ENCODE results near the gene PLXDC2.

The PLXDC2 gene

DNA sequence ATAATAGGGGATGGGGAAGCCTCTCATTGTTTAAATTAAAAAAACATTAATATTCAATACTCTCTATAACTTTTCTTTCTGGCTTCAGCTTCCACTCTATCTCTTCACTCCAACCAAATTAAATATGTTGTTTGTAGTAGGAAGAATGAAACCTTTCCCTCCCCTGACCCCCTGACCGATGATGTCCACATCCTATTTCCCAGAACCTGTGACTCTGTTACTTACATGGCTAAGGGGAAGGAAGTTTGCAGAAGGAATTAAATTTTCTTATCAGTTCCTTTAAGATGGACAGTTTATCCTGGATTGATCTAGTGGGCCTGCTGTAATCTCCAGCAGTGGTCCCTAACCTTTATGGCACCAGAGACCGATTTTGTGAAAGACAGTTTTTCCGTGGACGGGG is 130.0 kb downstream of the PLXDC2 start:
- DNase-seq = no peak

DNA sequence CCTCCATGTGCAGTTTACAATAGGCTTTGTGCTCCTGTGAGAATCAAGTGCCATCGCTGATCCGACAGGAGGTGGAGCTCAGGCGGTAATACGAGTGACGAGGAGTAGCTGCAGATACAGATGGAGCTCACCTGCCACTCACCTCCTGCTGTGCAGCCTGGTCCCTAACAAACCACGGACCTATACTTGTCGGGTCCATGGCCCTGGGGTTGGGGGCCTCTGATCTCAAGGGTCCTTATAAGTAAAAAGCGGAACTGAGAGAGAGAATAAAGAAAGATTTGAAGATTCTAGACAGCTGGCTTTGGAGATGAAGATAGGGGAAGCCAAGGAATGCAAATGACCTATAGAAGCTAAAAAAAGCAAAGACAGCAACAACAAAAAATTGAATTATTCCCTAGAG is 130.6 kb downstream of the PLXDC2 start:
- DNase-seq = no peak

DNA sequence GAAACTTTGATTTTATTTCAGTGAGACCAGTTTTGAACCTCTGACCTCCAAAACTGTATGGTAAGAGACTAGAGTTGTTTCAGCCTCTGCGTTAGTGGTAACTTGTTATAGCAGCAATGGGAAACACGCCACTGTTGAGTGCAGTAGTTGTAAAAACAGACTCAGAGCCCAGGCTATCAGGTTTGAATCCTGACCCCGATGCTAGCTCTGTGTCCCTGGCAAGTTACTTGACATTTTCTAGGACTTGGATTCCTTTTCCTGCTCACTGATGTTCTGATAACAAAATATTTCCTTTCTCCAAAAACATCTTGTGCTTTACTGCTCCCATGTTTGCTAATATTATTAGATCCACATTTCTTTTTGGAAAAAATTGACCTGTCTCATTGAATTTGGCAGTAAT is 131.0 kb downstream of the PLXDC2 start:
- DNase-seq = no peak

DNA sequence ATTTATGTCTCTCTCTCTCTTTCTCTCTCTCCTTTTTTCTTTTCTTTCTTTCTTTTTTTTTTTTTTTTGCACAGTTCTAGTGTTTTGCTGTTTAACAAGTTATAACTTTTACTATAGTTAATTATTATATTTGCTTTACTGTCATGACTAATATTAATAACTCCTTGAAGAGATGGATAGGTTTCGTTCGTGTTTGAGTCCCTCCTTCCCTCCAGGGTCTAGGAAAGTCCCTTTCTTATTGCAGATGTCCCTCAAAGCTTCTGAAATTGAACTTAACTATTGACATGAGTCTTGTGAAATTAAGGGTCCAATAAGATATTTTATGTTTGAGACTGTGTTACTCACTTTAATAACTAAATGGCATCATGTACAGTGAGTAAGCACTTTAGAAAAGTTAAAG is 131.4 kb downstream of the PLXDC2 start:
- DNase-seq = no peak

DNA sequence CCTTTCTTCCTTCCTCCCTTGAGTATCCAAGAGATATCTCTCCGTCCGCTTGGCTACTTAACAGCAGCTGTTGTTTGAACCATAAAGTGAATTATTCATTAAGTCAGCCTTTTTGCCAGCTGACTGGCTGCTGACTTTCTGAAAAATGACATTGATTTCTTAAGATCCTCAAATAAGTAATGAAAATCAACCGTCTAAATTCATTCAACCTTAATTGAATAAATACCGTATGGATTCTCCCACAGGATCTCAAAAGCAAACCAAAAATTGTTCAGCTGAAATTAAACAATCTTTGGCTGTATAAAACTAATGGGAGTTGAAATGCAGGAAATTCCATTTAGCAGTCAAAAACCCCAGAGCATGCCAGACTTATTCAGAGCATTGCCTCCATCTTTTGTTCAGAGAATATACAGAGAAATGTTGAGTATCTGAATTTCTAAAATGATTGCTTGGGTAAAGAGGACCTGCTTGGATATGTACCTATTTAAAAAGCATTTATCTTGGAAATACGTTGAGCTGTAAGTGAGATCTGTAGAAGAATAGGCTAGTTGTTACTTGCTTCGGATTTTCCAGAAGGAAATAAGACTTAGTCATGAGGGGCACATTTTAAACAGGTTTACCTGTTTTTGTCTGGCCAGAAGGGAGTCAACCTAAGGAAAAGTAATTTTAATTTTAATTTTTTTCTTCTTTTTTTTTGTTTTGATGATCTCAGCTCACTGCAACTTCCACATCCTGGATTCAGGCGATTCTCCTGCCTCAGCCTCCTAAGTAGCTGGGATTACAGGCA is 136.2 kb downstream of the PLXDC2 start:
- no peak for DNase-seq

DNA sequence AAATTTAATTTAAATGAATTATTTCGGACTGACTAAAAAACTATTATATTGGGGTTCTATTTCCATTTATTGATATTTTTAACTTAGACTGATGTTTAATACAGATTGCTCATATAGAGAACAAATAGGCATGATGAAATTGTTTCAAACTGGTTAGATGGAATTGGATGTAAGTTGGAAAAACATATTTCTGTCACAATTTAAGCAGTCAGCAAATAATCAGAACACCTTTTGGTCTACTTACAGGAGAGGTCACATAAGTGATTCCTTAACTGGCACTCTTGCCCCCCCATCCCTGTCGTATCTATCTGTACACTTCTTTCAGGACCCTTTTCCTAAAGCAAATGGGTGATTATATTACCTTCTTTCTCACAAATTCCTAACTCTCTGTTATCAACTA is 138.4 kb downstream of the PLXDC2 start:
- DNase-seq = no peak

DNA sequence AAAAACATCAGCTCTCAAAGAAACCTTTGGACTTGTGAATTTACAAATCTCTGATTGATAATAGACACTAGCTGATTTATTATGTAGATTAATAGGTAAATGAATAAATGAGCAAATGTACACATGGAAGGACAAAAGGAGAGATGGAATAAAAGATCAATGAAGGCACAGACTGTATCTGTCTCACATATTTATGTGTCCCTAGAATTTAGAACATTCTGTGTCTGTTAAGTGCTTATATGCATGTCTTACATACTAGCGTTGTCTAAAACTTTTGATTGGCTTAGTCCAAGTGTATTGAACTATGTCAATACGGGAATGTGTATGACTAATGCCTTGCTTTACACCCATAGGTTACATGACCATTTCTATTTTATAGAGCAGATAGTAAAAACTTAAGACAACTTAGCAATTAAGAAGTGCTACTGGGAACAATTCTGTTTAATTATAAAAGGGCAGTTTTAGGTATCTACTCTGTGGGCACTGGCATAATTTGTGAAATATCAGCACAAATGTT is 140.3 kb downstream of the PLXDC2 start:
- DNase-seq = no peak

DNA sequence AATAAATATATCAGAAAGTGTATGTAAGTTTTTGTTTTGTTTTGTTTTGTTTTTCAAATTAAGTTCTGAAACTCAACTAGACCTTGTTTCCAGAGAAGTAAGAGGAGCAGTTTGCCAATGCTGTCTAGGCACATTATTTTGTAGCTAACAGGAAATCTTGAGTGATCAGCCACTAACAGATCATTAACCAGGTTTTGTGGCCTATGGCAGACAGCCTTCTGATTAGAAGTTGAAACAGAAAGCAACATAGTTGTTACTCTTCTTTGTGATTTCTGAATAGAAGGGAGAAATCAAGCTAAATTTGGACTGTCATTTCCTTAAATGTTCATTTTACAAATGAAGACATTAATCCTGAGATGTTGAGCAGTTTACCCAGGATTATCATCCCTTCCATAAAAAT is 142.6 kb downstream of the PLXDC2 start:
- no peak for DNase-seq

DNA sequence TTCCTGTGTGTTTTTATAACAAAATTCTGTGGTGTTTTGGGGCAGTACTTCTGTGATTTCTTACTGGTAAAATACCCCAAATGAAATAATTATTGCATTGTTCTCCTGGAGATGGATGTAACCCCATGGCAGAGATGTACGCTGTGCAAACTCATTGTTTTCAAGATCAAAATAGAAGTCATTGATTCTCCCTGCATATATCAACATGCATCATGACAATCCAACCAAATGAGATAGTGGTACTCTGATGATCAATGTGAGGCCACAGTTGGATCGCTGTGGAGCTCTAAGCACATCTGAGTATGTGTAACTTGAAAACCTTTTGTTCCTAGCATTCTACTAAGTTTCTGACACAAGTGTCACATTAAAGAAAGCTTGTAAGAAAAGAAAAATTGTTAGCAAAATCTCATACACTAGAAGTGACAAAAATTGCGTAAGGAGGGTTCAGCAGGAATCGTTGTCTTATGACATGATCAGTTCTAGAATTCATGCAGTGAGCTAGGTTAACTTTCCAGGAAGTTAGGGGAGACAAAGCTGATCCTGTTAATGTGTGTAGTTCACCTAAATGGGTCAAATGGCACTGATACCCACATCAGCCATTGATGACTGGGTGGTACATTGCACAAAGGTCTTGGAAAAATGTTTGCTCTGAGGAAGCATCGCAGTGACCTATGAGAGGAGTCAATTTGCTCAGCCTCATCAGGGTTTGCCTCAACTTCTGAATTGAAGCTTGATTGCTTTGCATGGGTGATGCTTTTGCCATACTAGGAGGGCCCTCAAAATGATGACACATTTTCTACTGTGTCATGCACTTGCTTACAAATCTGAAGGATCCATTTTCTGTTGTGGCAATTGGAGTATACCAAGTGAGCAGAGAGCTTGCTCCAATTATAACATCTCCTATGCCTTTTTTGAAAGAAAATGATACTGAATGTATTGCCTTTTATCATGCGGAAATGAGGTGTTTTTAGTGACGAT is 145.1 kb downstream of the PLXDC2 start:
- no peak for DNase-seq

DNA sequence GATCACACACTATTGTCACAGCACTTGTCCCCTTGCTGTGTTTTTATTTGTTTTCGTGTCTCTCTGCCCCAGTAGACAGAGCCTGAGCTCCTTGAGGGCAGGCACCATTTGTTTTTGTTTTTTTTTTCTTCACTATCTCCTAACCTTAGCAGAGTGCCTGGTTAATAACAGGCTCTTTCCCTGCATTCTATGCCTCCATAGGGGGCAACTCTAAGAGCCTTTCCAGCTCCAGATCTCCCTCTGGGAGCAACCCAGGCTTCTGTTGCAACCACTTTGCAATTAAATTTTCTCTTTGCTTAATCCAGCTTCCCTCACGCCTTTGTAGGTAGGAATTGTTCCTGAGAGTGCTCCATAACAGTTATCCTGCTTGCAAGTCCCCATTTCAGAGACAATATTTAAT is 148.4 kb downstream of the PLXDC2 start:
- DNase-seq = no peak

DNA sequence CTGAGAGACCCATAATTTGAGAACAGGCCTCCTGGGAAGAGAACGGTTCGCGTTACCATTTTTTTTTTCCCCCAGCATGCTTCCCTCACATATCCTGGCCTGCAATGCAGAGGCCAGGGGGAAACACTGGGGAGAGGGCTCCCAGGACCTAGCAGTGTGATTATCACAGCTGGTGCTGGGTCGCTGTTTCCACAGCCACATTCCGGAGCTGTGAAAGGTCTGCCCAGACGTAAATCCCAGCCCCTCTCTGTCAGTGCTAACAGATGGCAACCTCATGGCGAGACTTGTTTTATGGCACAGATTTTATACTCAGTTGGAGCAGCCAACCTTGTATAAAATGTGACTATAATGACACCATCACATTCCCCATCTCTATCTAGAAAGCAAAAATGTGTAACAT is 150.5 kb downstream of the PLXDC2 start:
- DNase-seq = no peak

DNA sequence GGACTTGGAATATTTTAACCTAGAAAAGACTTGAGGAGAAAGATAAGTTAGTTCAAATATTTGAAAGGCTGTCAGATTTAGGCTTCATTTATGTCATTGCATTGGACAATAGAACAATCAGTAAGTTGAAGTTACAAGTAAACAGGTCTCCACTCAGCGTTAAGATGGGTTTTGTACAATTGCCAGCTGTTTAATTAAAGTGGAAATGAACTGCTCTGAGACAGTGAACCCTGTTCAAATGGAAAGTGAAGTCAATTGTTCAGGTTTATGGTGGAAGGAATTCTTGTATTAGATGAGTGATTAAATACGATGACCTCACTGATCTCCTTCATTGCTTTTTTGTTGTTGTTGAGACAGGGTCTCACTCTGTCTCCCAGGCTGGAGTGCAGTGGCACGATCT is 151.7 kb downstream of the PLXDC2 start:
- no peak for DNase-seq

DNA sequence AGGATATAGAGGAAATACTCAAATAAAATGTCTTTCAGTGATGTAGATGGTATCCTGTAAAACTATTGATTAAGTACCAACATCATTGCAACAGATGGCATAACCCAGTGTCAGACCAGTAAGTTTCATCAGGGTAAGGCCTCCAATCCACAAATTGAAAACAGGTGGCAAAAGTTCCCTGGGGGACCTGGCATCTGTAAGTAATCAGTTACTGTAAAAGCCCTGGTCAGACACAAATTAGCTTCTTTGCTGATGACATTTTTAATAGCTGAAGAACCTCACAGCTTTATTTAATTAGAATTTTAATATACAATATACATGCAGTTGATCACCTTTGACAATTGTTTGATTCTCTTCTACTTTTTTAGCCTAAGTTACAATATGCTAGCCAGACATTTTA is 152.5 kb downstream of the PLXDC2 start:
- DNase-seq = no peak

DNA sequence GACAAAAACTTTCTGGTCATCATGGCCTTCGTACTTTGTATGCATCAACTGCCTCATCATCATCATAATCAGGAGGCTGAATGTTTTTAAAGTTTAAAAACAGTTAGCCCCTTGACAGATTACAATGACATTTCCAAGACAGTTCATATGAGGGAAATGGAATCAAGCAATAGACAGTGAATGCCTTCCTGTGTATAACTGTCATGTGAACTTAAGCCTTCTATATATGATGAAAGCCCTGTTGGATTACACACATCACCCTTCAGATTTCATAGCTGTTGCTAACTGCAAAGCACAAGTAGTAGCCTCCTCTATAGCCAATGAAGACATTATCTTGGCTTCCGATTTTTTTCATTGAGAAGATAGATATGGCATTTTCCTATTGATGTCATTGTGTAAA is 154.0 kb downstream of the PLXDC2 start:
- DNase-seq = no peak

DNA sequence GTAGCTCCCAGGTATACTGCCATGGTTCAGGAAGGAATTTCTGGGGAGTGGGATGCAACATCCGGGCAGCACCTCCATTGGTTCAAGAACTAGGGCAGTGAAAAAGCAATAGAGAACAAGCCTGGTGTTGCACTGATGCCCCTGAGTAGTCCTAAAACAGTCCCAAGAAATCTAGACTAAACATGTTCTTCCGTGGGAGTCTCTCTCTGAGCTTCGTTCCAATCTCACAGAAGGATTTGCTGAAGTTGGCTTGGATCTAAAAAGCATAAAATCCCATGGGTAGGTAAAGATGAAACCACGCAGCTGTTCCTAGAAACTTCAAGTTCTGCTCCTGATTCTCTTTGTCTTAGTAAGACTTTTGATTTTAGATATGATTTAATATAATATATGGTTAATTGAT is 154.5 kb downstream of the PLXDC2 start:
- no peak for DNase-seq

DNA sequence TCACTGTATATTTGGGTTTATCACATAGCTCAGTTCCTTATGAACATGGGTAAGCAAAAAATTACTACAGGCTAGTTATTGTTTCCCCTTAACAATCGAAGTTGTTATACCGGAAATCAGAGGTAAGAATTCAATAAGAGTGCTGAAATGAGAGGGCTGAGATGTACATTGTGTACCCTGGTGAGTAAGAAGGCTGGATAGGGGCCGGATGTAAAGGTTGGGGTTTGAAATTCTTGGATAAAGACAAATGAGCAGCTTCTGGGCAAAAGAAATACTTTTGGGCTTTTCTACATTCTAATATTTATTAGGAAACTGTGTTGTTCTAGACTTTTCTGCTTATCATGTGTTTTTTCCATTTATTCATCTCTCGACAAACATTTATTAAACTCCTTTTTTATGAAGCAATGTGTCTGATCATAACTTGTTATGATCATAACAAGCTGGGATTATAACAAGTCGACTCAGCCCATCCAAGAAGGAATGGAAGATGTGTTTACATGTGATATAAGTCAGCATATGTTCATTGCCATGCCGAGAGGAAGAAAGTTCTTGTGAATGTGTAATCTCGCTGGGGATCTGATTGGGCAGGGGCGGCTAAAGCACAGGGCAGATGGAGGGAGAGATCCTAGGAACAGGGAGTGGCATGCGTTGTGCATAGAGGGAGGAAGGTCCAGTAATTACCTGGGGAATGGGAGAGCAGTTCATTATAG is 155.3 kb downstream of the PLXDC2 start:
- no peak for DNase-seq

DNA sequence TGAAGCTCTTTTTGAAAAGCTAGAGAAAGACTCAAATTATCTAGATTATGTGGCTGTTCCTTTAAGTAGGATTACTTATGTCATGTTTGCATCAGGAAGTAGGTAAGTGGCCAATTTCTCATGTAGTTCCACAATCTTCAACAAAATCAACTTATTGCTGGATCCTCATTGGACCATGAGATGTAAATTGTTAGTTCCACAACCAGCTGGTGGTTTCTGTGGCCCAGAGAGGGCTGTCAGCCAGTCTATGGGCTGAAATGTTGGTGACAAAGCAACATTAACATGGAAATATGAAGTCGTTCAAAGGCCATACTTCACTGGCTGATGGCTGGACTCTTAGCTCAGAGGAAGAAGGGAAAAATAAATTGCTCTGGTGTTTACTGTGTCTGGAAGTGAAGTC is 157.9 kb downstream of the PLXDC2 start:
- DNase-seq = no peak

DNA sequence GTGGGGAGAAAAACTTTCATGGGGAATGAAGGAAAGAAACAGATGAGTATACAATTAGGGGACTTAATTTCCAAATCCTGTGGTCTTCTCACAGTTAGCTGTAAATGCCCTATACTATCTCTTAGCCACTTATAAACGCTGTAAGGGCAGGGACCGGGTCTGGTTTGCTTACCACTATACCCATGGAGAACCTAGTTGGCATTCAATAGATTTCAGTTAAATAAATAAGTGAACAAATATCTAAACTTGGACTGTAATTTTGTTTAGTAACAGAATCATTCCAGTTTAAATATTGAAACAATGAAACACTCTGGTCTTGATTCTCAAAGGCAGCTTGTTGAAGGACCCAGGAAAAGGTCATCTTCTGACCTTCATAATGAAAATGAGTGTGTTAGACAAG is 158.3 kb downstream of the PLXDC2 start:
- no peak for DNase-seq

DNA sequence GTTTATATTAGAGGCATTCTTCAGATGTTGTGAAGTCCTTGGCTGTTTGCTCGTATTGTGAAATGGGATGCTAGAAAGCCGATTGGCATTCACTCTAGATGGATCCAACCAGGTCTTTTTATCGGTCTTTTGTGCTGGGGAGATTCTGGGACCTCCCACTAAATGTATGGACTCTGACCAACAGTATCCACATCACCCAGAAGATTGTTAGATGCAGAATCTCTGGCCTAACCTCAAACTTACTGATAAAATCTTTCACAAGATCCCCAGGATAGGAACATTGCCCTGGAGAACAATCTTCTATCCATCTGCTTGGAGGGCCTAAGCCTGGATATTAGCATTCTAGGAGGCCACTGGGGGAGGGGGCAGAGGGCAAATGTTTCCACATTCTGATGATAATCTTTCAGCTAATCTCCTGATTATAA is 160.9 kb downstream of the PLXDC2 start:
- DNase-seq = no peak

DNA sequence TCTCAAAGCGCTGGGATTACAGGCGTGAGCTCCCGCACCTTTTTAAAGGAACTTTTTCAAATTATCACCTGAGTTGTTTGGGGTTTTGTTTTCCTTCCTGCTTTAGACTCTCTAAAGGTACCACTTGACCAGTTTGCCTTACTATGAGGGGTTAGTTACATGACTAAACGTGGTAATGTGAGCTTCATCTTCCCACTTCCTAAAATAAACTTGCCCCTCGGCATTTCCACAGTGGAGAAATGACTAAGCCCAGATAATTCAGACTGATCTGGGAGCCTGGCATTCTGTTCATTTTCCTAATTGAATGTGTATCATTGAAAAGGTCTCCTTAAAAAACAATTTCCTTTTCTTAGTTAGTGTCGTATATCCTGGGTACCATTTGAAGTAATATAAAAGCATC is 163.4 kb downstream of the PLXDC2 start:
- no peak for DNase-seq

DNA sequence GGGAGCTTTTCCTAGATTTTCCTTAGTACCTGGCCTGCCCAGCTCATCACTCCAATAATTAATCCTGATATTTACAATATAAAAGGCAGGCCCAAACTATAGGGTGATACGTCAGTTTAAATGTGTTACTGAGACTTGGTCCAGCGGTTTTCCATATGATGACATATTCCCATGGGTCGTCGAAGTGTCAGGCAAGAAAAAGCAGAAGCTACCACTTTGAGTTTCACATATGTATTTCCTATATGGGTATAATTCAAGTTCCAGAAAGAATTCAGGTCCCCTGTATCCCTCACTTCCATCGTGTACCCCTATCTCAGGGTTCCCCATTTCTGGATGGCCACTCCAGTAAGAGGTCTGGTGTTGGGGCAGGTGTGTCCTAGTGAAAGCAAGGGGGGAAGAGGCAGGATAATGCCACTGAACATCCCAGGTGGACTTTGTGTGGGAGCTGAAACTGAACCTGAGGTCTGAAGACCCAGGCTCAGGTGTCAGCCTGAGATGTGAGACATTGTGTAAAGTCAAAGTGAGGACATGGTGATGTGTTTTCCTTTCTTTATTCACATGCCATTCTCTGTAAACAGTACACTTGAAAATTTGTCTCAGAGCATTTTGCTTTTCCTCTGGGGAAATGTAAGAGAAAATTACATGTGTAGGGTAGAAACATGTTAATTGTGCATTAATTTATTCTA is 167.8 kb downstream of the PLXDC2 start:
- no peak for DNase-seq

DNA sequence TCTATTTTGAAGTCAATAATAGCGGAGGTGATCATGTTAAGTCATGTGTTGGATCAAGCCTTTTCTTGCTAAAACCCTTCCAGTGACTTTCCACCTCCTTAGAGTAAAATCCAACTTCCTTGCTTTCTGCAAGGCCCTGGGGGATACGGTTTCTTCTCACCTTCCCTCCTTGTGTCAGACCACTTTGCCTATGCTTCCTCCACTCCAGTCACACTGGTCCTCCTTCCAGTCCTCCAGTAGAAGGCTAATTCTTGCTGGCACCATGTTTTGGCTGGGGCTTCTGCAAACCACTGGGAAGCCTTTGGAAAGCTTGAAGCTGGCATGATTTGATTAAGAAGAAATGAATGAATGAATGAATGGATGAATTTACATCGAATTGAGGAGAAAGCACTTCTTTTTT is 169.5 kb downstream of the PLXDC2 start:
- no peak for DNase-seq

DNA sequence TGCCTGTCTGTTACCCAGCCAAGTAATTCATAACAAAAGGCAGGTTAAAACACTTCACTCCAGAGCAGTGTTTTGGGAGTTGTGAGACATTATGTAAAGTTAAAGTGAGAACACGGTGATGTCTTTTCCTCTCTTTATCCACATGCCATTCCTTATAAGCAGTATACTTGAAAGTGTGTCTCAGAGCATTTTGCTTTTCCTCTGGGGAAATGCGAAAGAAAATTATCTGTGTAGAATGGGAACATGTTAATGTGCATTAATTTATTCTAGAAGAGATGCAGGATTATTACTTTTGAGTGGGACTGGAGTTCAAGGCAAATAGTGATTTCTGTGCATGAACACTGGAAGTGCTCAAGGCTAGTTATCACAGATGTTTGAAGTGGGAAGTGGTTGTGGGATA is 170.4 kb downstream of the PLXDC2 start:
- DNase-seq = no peak
